Measurements from ENCODE around the gene IFITM5. TPM values are rescaled to one million over a fixed set of nuclear protein-coding genes. Genes with fewer than 3 reads are reported as not detected.

Gene IFITM5
- total and polyA plus RNA-seq, 2 of the 8 experiments (the other 6 are each of a cell fraction or from before 2014, with no cell fraction given), result not detected

GRCh38 chr11:266676-267439 lies 32.5 kb downstream of the IFITM5 start:
- H3K27ac ChIP-seq (ENCODE audit: low read depth, low read length), result no peak overlapping the region
- H2AFZ ChIP-seq (ENCODE audit: low read length), result no peak overlapping the region
- no peak overlapping the region for H3K4ac ChIP-seq (replicated peaks; ENCODE audit: insufficient read length, low read depth, low read length)
- DNase-seq (ENCODE audit: low read depth in 1 of 2, low spot score in 2 of 2) (no peak), FAIRE-seq (no peak)
- peaks cover 5 to 9% of the 10 kb centered on the region in 2 experiments; a peak in 3 of 4 replicates for H3K9me3 ChIP-seq (ENCODE audit: insufficient read depth in 2 of 2, low read depth in 1 of 2, low read length in 1 of 2)
- H4K5ac ChIP-seq (ENCODE audit: insufficient read length, low read depth, low read length), result no peak overlapping the region
- H3K56ac ChIP-seq (replicated peaks; ENCODE audit: insufficient read length, low read depth, low read length), result no peak overlapping the region
- no peak overlapping the region for H3K14ac ChIP-seq (ENCODE audit: insufficient read length)
- H3K23ac ChIP-seq (ENCODE audit: insufficient read length), result no peak overlapping the region
- H3K79me1 ChIP-seq (ENCODE audit: low read depth, low read length), result no peaks in the 10 kb centered on the region
- peaks cover 4 to 20% (median 12%) of the 10 kb centered on the region in 4 experiments for H3K4me1 ChIP-seq (replicated peaks in 1 of 4; ENCODE audit: control insufficient read depth in 3 of 4, insufficient read depth in 4 of 4, low read length in 3 of 4)
- no peaks in the 10 kb centered on the region for H3K27me3 ChIP-seq (replicated peaks in 1 of 4; ENCODE audit: control insufficient read depth in 3 of 4, extremely low read depth in 1 of 4, insufficient read depth in 3 of 4, low read length in 3 of 4)
- no peaks in the 10 kb centered on the region for H3K23me2 ChIP-seq (ENCODE audit: low read depth, low read length)
- no peaks in the 10 kb centered on the region for H3K36me3 ChIP-seq (ENCODE audit: control insufficient read depth in 2 of 4, insufficient read depth in 4 of 4, low read length in 3 of 4)
- H3K79me2 ChIP-seq (ENCODE audit: control insufficient read depth in 1 of 2, insufficient read depth in 2 of 2, low read length in 2 of 2), result no peaks in the 10 kb centered on the region
- 0 to 73% methylated on average over 1 to 6 of the region's 13 CpGs for WGBS, 2 experiments (ENCODE audit: extremely low coverage in 1 of 2, insufficient coverage in 1 of 2, insufficient read length in 1 of 2, insufficient replicate concordance in 2 of 2, low coverage in 1 of 2, low lambda C conversion rate in 2 of 2, missing lambda C conversion rate in 1 of 2)
- H2BK20ac ChIP-seq (ENCODE audit: low read length), result no peak overlapping the region
- H4K8ac ChIP-seq (ENCODE audit: extremely low read depth, insufficient read depth, low read length), result no peak overlapping the region
- no peak overlapping the region for H2BK120ac ChIP-seq (replicated peaks; ENCODE audit: low read depth, low read length)
- no peak overlapping the region for H4K91ac ChIP-seq (replicated peaks; ENCODE audit: insufficient read length, low read length)
- H4K20me1 ChIP-seq (replicated peaks in 1 of 2; ENCODE audit: control insufficient read depth in 1 of 2, insufficient read depth in 2 of 2, low read length in 2 of 2), result no peaks in the 10 kb centered on the region
- H2BK5ac ChIP-seq (ENCODE audit: low read depth, low read length), result no peak overlapping the region
- H3K9ac ChIP-seq (replicated peaks in 1 of 4; ENCODE audit: extremely low read depth in 1 of 4, low read depth in 3 of 4, low read length in 3 of 4), result no peak overlapping the region
- H3K18ac ChIP-seq (ENCODE audit: extremely low read depth, low read length), result no peak overlapping the region
- ChIA-PET POLR2A (ENCODE audit: partially characterized antibody) (interaction anchor here (0.6 to 2.1 kb wide), 5 partner anchors 10 to 140 kb away, joined by 3 to 9 read pairs (median 4); no protein-coding TSS in a partner anchor), CTCF (ENCODE audit: partially characterized antibody) (interaction anchor here (0.7 to 2.5 kb wide), 8 partner anchors 9 to 101 kb away, joined by 3 to 11 read pairs (median 3); no protein-coding TSS in a partner anchor)
- H2AK5ac ChIP-seq (ENCODE audit: low read depth, low read length), result no peak overlapping the region
- H2BK15ac ChIP-seq (ENCODE audit: low read length), result no peak overlapping the region
- H3K4me3 ChIP-seq (ENCODE audit: extremely low read depth in 1 of 4, insufficient read depth in 2 of 4, low read depth in 3 of 4, low read length in 4 of 4), result no peak overlapping the region
- no peak overlapping the region; a peak in 1 of 4 replicates for H3K4me2 ChIP-seq (ENCODE audit: insufficient read depth in 1 of 2, low read depth in 2 of 2, low read length in 2 of 2)
- no peak overlapping the region for H2BK12ac ChIP-seq (ENCODE audit: low read depth, low read length)
- TF ChIP-seq POLR2A (IDR thresholded peaks at IDR 0.05; ENCODE audit: control extremely low read depth in 1 of 2, low read depth in 2 of 2, low read length in 2 of 2) (no peak), SP4 (IDR thresholded peaks at IDR 0.05; ENCODE audit: low read length) (no peak), MAFK (IDR thresholded peaks at IDR 0.05; ENCODE audit: low read depth, low read length) (no peak), SAP30 (IDR thresholded peaks at IDR 0.05; ENCODE audit: insufficient read depth, insufficient replicate concordance, low read length) (no peak), CHD2 (IDR thresholded peaks at IDR 0.05; ENCODE audit: low read length) (no peak), EZH2 (IDR thresholded peaks at IDR 0.05; ENCODE audit: low read depth, low read length, severe bottlenecking) (no peak), GTF2F1 (IDR thresholded peaks at IDR 0.05; ENCODE audit: borderline replicate concordance, low read depth, low read length) (no peak), TBP (IDR thresholded peaks at IDR 0.05; ENCODE audit: low read depth, low read length) (no peak)
